GM18526 (cell line): ENCODE data around the gene CALML4.

Experiments used
- POLR2A ChIP-seq: IDR thresholded peaks from 3 replicates; pipeline ENCODE4 v1.6.1; 2011; ENCODE audit not compliant: insufficient read length; ENCODE audit errors: extremely low read depth

Gene CALML4

GRCh38 chr15:68228971-68229385 is 23.8 kb upstream of the CALML4 start:
- TF ChIP-seq POLR2A = no peak

DNA sequence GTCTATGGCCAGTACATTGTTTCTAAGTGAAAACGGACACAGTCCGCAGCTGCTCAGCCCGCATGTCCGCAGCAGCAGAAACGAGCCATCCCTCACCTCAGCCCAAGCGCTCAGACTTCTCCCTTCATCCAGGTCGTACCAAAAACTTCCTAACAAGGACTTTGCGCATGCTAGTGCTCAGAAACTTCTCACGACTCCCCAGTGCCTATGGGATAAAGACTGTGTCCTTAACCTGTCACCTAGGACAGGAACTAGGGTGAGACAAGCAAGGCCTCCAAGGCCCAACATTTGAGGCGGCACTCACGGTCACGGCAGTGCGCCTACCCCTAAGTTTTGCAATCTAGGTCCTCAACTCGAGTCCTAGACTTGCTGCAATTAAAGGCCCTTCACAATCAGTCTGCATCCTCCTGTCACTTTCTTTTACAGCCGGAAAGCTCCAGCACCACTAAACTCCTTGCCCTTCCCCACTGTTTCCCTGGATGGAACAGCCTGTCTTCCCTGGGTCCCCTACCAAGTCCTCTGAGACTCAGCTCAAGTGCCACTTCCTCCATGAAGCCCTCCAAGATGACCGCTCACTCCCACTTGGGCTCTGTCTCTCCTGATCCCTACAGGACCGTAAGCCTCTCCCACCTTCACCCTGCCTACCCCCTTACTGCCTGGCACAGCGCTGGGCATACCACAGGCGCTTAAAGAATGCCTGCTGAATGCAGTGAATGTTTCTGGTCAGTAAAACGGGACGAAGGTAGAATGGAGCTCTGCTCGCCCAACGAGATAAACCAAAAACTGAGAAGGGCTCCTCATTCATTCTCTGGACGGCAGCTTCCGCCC is 23.2 kb upstream of the CALML4 start:
- no peak for TF ChIP-seq POLR2A

DNA sequence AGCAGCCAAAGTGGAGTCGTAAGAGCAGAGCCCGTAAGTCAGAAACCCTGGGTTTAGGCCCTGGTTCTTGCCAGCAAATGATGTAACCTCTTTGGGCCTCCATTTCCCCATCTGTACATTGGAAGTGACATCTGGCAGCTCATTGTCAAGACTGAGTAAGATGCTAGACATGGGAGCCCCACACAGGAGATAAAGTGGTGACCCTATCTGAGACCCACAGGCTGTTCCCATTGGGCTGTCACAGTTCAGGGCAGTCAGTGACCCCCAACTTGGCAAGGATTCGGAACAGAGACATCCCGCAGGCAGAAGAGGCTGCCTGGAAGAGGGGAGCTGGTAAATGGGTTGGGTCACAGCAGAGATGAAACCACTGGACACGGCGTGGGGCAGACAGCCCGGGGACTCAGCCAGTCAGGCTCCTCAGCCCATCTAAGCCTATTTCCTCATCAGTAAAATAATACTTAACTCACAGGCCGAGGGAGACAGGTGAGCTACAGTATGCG is 22.6 kb upstream of the CALML4 start:
- TF ChIP-seq POLR2A = no peak

DNA sequence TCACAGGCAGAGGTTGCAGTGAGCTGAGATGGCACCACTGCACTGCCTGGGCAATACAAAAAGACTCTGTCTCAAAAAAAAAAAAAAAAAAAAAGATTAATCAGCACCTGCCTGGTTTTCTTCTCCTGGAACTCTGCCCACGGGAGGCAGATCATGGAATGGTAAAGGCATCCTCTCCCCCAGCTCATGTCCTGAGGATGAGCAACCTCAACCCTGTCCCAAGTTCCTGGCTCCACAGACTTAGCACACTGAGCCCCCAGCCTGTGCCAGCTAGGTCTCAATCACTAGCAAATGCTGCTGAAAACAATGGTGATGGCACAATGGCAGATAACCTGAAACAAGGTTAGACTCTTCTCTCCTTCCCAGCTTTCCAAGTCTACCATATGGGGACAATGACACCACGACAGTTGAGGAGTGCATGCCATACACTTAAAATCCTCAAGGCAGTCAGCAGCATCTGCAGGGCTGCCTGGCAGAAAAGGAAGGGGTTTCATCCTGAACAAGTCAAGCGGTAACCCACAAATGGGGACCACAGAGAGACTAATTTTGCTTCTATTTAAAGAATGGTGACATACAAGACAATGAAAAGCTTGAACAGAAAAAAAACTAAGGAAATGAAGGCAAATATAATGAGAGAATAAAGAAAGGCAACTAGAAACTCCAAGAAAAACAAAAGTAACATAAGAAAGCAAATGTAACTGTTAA is 19.6 kb upstream of the CALML4 start:
- no peak for TF ChIP-seq POLR2A

- TF ChIP-seq POLR2A = no peak
These were observed 19.0 kb upstream of the CALML4 start for GRCh38 chr15:68224108-68224507.

DNA sequence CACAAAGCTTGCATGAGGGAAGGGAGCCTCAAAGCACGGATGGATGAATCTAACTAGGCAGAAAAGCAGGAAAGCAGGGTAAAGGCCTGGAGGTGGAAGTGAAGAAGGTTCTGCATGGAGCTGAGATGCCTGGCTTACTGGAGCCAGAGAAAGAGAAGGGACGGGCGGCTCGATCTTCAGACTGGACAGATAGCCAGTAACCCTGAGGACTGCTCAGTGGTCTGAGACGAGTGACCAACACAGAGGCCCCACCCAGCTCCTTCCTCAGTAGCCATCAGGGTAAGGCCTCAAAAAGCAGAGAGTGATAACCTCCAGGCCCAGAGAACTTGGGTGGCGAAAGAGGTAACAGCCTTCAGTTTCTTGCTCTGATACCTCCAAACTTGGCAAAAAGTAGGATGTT is 18.0 kb upstream of the CALML4 start:
- TF ChIP-seq POLR2A = no peak

GRCh38 chr15:68220967-68221366 is 15.8 kb upstream of the CALML4 start:
- TF ChIP-seq POLR2A = no peak

- TF ChIP-seq POLR2A = no peak
These were observed 15.4 kb upstream of the CALML4 start for GRCh38 chr15:68220489-68220888.

- no peak for TF ChIP-seq POLR2A
These were observed 14.0 kb upstream of the CALML4 start for GRCh38 chr15:68218847-68219798.

GRCh38 chr15:68218331-68218730 is 13.2 kb upstream of the CALML4 start:
- TF ChIP-seq POLR2A = no peak

DNA sequence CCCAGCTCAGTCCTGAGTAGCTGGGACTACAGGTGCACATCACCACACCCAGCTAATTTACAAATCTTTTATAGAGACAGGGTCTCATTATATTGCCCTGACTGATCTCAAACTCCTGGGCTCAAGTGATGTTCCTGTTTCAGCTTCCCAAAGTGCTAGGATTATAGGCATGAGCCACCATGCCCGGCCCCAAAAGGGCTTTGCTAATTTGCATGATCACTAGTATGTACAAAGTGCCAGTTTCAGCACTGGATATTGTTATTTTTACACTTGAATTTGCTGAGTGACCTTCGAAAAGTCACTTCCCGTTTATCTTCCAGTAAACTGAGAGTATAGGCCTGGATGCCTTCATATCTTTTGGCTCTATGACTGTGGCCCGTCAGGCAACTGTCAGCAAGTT is 12.2 kb upstream of the CALML4 start:
- TF ChIP-seq POLR2A = no peak

GRCh38 chr15:68214838-68215254 is 9.7 kb upstream of the CALML4 start:
- no peak for TF ChIP-seq POLR2A

DNA sequence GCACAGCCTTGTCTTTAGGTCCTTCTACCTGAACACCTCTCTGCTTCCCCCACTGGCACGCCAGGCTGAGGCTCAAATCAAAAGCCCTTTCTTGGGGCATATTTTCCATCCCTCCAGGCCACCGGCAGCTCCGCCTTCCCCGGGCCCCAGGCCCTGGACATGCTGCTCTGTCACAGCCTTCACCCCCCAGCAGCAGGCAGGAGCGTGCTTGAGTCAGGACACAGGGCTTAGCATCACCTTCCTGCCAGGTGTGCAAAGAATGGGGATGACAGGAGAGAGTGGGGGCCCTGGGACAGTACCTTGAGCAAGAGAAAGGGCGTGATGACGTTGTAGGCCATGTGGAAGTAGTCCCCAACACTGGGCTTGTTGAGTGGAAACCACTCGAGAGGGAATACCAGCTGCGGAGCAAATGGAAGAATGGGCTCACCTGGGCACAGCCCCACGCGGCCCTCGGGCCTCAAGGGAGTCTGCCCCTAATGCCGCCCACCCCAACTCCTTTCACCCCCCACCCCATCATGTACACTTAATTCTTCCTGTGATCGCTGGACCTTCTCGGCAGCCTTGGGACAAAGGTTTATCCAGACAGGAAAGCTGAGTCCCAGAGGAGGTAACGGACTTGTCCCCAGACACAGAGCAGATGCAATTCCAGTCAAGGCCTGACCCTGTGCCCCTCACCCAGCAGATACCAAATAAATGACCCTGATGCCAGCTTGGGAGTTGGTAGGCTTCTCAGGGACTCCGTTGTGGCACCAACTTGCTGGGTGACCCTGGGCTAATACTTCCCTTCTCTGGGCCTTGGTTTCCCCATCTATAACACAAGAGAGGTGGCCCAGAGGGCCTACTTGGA is 9.1 kb upstream of the CALML4 start:
- no peak for TF ChIP-seq POLR2A

GRCh38 chr15:68211656-68212320 is 6.7 kb upstream of the CALML4 start:
- TF ChIP-seq POLR2A = no peak
